HG02870 (cell line): Measurements from ENCODE around the gene ERMP1.

Source experiments
- ATAC-seq: cut with Tn5 transposase; IDR thresholded peaks from one replicate; pipeline ENCODE4 v1.9.1; 2021; ENCODE audit warnings: mild to moderate bottlenecking, moderate library complexity; ENCODE audit not compliant: unreplicated experiment

The ERMP1 gene

GRCh38 chr9:5854063-5854790, 21.3 kb upstream of the ERMP1 start:
- no peak for ATAC-seq

- no peak for ATAC-seq
Observed at GRCh38 chr9:5853617-5854016, 20.7 kb upstream of the ERMP1 start.

DNA sequence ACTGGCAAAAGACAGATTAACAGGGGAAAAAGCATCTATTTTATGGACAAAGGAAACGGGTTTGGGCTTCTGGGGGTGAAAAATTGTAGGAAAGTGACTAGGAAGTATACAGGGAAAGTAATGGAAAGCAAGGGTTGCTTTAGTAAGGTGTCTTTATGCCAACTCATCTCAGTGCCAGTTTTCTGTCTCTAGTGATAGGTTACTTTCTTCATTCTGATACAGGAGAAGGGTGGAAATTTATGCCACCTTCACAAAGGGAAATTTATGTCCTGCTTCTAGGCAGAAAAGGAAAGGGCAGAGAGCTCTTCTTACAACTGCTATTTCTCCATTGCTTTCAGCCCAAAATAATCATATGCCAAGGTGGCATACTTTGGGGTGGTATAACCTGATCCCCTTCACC, 20.1 kb upstream of the ERMP1 start:
- ATAC-seq: no peak

DNA sequence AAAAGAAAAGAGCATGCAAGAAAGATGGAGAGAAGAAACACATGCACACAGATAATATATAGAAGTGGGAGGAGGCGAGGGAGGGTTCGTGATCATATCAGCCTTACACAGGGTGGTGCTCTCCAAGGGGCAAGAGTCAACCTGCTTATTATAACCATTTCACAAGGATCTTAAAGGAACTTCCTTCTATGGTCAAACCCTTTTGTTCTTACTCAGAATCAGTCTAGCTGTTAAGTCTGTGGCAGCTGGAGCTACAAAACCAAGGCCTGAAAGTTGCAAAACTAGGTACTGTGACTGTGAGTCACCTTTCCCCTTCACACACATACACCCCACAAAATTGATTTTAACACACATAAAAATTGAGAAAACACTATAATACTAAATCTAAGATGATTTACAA, 18.5 kb upstream of the ERMP1 start:
- ATAC-seq: peak; percentile 91

- ATAC-seq: no peak
Observed at GRCh38 chr9:5850724-5851122, 17.8 kb upstream of the ERMP1 start.

GRCh38 chr9:5848372-5848882, 15.5 kb upstream of the ERMP1 start:
- ATAC-seq: no peak

DNA sequence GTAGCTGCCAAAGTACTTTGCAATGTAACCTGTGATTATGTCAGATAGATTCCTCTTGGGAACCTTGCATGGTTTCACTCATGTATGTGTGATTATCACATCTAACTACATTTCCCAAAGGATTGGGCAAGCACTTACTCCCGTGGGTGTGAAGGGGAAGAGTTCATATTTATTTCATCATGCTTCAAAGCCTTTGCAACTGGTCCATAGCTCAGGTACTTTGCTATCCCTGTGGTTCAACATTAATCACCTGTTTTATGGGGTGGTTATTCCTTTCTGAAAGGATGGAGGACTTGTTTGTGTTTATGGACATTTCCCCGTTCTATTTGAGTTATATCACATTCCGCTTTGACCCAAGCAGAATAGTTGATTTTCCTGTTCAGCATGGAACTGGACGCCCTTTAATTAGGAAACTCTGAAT, 13.6 kb upstream of the ERMP1 start:
- no peak for ATAC-seq

DNA sequence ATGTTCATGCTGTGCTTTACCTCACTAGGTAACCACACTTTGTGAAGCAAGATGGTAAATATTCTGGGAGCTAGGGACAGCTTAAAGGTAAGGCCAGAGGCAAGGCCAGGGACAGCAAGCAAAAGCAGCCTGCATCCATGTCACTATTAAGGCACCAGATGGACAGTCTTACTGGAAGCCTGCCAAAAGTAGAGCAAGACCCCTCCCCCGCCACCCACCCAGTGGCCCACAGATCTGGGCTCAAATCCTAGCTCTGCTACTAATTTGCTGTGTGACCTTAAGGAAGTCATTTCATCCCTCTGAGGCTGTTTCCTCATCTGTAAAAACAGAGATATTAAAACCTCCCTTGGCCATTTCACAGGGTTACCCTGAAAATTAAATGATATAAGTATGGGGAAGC, 13.2 kb upstream of the ERMP1 start:
- no peak for ATAC-seq

- no peak for ATAC-seq
Observed at GRCh38 chr9:5845157-5845531, 12.2 kb upstream of the ERMP1 start.

GRCh38 chr9:5843794-5844471, 11.0 kb upstream of the ERMP1 start:
- ATAC-seq: no peak

GRCh38 chr9:5842929-5843793, 10.2 kb upstream of the ERMP1 start:
- ATAC-seq: no peak

- no peak for ATAC-seq
Observed at GRCh38 chr9:5841771-5842573, 9.1 kb upstream of the ERMP1 start.

GRCh38 chr9:5840788-5841187, 7.9 kb upstream of the ERMP1 start:
- ATAC-seq: no peak

DNA sequence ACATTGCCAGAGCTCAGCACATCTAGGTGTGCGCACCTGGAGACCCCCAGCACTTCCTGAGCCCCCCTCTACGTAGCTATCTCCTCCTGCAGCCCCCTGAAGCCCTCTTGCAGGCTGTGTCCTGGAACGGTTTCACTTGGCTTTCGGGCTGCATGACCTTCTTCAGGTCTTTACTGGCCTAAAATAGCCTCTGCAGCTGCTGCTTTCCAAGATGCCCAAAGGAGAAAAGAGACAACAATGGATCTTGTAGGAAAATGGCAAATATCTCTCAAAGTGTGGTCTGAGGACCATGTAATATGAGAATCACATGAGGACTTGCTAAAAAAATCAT, 6.6 kb upstream of the ERMP1 start:
- no peak for ATAC-seq

DNA sequence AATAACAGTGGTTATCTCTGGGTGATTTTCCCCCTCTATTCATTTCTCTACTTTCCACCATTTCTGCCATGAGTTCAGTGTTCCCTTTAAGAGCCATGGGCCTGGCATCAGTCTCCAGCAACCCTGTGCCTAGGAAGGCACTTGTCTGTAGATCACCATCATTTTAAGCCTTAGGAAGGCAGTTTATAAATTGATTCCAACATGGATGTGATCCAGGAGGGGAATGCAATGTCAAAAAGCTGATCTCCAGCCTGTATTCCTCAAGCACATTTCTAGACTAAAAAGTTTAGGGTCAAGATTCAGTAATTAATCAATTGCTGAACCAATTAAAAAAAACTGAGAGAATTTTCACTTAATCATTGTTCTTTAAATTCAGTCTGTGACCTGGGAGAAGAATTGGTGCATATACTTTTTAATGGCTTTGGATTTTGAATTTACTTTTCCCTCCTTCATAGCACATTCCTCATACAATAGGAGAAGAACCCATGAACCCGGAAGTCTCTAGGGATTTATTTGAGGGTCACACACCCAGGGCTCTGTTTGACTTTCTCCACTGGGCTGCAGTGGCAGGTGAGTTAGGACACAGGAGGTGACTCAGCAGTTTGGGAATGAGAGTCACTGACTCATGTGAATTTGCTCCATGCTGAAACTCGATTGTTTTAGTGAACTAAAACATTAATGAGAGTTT, 6.1 kb upstream of the ERMP1 start:
- ATAC-seq: no peak

- no peak for ATAC-seq
Observed at GRCh38 chr9:5835808-5836207, 2.9 kb upstream of the ERMP1 start.

- no peak for ATAC-seq
Observed at GRCh38 chr9:5834214-5834613, 1.3 kb upstream of the ERMP1 start.

DNA sequence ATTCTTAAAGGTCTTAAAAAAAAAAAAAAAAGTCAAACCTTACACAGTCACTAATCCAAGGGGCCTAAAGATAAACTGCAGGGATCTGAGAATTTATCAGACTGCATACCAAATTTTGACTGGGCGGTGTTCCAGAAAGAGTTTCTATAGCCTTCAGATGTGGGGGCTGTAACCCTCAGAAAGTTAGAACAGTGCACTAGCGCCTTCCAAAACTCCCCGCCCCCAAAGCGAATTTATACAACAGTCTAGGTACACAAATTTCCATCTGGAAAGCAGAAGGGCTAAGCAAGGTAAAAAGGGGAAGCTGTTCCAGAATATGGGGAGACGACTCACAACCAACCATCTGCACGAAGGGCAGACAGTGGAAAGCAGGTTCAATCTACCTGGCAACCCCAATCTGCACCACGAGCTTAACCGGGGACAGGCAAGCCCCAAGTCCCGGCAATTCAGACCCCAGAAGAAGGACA, 813 bp downstream of the ERMP1 start:
- peak; percentile 29 for ATAC-seq

DNA sequence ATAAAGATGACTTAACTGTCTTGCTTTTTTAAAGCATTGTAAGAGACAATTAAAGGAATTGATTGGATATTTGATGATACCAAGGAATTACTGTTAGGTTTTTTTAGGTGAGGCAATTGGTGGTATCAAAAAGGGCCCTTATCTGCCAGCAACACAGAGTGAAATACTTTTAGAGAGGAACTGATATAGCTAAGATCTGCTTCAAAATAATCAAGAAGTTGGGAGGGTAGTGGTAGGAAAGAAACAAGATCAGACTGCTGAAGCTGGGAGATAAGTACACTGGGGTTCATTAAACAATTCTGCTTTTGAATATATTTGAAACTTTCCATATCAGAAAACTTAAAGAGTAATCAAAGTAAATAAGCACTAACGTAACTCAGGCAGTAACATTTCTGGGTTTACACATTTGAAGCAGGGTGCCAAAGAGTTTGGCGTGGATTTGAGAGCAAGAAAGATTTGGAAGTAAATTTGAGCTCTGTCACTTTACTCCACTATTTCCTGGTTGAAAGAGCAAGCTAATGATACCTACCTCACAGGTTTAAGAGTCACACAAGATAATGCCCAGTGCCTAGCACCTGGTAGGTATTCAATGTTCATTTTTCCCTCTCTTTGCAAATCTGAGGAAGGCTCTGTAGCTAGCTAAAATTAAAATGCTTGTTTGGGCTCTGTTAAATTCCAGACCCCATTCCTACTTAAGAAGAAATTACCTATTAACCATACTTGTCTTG, 6.9 kb downstream of the ERMP1 start:
- ATAC-seq: no peak

- no peak for ATAC-seq
Observed at GRCh38 chr9:5825223-5825622, 7.7 kb downstream of the ERMP1 start.
